Activated naive CD8-positive, alpha-beta T cell treated with anti-CD3 and anti-CD28 coated beads, Interleukin-2, amount 10 ng/mL, durations not matched to agents 7 days and 5 days (primary cell): ENCODE data around the gene SPTLC3. TPM values are rescaled to one million over a fixed set of nuclear protein-coding genes. Genes with fewer than 3 reads are reported as not detected.

ENCODE experiments used
- ATAC-seq: fragments of 150-1000 bp; cut with Tn5 transposase; one replicate; pipeline ENCODE4 v1.10.0; 2021; ENCODE audit warnings: low read depth, moderate library complexity
- POLR2A ChIA-PET: fragments of 350-600 bp; sonication (Branson Sonifier 250); formaldehyde crosslinking; loops from one replicate; lab custom pipeline; 2021; ENCODE audit warnings: antibody characterized with exemption; lab: Charles Lee
- DNase-seq: peaks from one replicate; pipeline ENCODE4 v3.0.0; 2021
- H3K27ac Mint-ChIP-seq: one replicate; pipeline ENCODE4 v1.8.0; 2022; ENCODE audit warnings: mild to moderate bottlenecking, mixed read lengths
- H3K27me3 Mint-ChIP-seq: one replicate; pipeline ENCODE4 v1.8.0; 2022; ENCODE audit warnings: mild to moderate bottlenecking, moderate library complexity, mixed read lengths
- H3K36me3 Mint-ChIP-seq: one replicate; pipeline ENCODE4 v1.8.0; 2021; ENCODE audit warnings: mild to moderate bottlenecking, mixed read lengths
- H3K4me1 Mint-ChIP-seq: one replicate; pipeline ENCODE4 v1.8.0; 2021; ENCODE audit warnings: mixed read lengths
- H3K4me3 Mint-ChIP-seq: one replicate; pipeline ENCODE4 v1.8.0; 2022; ENCODE audit warnings: mild to moderate bottlenecking, moderate library complexity, mixed read lengths
- H3K9me3 Mint-ChIP-seq: one replicate; pipeline ENCODE4 v1.8.0; 2021; ENCODE audit warnings: mixed read lengths
- total RNA-seq, 2 experiments: library from RNA; stranded (reverse); gene quantifications; one replicate each; pipeline ENCODE4 v1.2.3, GENCODE V29; 2021

SPTLC3 gene
- total RNA-seq, 2 experiments from 2014 or later: 0.94 to 1.0 TPM

DNA sequence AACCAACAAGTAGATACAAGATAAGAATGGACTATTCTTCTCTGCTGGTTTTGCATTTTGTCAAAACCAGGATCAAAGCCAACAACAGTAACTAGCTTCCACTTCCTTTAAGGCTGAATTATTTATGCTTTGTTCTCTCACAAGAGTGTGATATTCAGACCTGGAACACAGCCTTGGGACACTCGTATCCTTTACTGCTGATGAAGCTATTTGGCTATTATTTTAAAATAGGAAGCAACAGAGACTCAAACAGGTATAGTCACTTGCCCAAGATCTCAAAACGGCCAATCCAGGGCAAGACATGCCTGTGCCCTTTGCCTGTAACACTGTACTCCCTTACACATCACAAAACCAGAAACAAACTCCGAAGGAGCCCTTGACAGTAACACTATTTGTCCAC, 19.9 kb downstream of the SPTLC3 start:
- H3K4me3 Mint-ChIP-seq: no peak overlapping the region
- H3K9me3 Mint-ChIP-seq: peaks cover 5% of the 10 kb centered on the region
- ATAC-seq (no peak), DNase-seq (no peak)
- H3K27ac Mint-ChIP-seq: no peak overlapping the region
- no peaks in the 10 kb centered on the region for H3K4me1 Mint-ChIP-seq
- POLR2A ChIA-PET: no interaction called here
- no peaks in the 10 kb centered on the region for H3K36me3 Mint-ChIP-seq
- no peaks in the 10 kb centered on the region for H3K27me3 Mint-ChIP-seq

DNA sequence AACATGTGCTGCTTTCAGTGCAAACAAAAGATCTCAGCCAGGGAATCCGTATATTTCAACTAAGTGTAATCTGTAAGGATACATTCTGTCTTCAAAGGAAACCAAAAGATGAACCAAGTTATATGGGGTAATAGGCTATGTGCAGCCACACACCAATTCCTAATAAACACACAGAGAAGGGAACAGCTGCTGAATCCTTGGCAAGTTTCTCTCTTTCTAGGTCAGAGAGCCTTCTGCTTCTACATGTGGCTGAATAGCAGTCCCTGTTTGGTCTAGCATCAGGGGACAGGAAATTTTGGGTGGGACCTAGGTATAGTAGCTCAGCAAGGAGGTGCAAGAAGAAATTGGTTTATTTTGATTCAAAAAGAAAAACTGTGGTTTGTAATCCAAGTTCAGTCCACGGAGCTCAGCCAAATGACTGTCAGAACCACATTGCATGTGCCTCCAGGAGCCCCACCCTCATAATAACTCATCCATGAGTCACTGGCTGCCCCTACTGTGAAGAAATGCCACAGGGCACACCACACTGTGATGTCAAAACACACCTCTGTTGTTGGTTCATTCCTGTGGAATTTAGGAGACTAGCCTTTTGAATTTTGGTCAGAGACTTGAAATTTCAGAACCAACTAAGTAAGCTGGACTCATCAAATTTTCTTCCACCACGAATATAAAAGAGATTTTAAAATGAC, 21.1 kb downstream of the SPTLC3 start:
- Mint-ChIP-seq H3K4me1 (no peaks in the 10 kb centered on the region), H3K9me3 (peaks cover 5% of the 10 kb centered on the region), H3K27ac (no peak overlapping the region), H3K36me3 (no peaks in the 10 kb centered on the region), H3K27me3 (no peaks in the 10 kb centered on the region), H3K4me3 (no peak overlapping the region)
- POLR2A ChIA-PET: no interaction called here
- DNase-seq (no peak), ATAC-seq (no peak)

DNA sequence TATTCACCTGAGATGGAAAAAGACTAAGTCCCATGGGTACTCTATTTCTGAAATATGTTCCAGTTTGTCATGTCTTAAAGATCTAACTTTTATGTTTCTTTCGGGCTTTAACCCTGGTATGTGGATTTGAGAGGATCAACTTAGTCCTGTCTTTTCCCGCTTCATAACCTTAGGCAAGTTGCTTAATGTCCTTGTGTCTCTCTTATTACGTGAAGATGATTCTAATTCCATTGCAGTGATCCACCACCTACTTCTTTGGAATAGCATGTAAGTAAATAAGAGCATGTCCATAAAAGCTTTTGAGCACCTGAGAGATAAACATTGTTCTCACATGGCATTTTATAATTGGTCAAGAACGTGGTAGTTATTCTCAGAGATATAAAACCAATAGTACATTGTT, 23.0 kb downstream of the SPTLC3 start:
- Mint-ChIP-seq H3K27ac (no peak overlapping the region), H3K27me3 (no peaks in the 10 kb centered on the region), H3K4me1 (no peaks in the 10 kb centered on the region), H3K4me3 (no peak overlapping the region), H3K36me3 (no peaks in the 10 kb centered on the region), H3K9me3 (peaks cover 5% of the 10 kb centered on the region)
- no peak for DNase-seq
- POLR2A ChIA-PET: no interaction called here
- ATAC-seq: no peak

DNA sequence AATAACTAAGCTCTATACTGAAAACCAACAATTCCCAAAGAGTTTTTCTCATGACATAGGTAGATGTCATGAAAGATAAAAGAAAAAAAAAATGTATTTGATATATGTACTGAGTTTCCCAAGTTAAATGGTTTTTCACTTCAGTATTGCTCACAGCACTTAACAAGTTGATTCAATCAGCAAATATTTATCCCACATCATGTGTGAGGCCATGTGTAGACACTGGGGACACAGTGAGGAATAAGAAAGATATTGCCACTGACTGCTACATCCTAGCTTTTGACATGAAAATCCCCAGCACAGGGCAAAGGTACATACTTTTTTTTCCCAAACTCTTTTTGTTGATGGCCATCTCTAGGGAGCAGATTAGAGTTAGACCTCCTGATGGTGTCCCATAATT, 25.3 kb downstream of the SPTLC3 start:
- DNase-seq: no peak
- ATAC-seq: no peak
- POLR2A ChIA-PET: no interaction called here
- no peaks in the 10 kb centered on the region for H3K4me1 Mint-ChIP-seq
- H3K9me3 Mint-ChIP-seq: peaks cover 5% of the 10 kb centered on the region
- H3K4me3 Mint-ChIP-seq: no peak overlapping the region
- H3K27ac Mint-ChIP-seq: no peak overlapping the region
- no peaks in the 10 kb centered on the region for H3K27me3 Mint-ChIP-seq
- H3K36me3 Mint-ChIP-seq: no peaks in the 10 kb centered on the region

DNA sequence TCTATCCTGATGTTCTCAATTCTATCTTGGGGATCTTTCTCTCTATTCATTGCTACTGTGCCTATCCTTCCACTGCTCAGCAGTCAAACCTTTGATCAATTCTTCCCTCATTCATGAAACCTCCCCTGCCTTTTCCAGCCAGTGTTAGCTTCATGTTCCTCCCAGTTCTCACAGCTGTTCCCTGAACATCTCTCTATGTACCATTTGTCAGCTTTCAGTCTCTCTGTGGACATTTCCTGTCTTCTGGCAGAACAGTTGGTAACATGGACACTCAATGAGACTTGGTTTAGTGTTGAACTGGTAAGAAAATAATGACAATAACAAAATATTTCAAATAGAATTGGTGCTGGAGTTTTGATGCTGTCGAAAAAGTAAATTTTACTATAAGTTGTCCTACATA, 26.2 kb downstream of the SPTLC3 start:
- H3K27ac Mint-ChIP-seq: no peak overlapping the region
- H3K36me3 Mint-ChIP-seq: no peaks in the 10 kb centered on the region
- no peaks in the 10 kb centered on the region for H3K4me1 Mint-ChIP-seq
- H3K9me3 Mint-ChIP-seq: peaks cover 5% of the 10 kb centered on the region
- POLR2A ChIA-PET: no interaction called here
- ATAC-seq (no peak), DNase-seq (no peak)
- H3K4me3 Mint-ChIP-seq: no peak overlapping the region
- H3K27me3 Mint-ChIP-seq: no peaks in the 10 kb centered on the region

DNA sequence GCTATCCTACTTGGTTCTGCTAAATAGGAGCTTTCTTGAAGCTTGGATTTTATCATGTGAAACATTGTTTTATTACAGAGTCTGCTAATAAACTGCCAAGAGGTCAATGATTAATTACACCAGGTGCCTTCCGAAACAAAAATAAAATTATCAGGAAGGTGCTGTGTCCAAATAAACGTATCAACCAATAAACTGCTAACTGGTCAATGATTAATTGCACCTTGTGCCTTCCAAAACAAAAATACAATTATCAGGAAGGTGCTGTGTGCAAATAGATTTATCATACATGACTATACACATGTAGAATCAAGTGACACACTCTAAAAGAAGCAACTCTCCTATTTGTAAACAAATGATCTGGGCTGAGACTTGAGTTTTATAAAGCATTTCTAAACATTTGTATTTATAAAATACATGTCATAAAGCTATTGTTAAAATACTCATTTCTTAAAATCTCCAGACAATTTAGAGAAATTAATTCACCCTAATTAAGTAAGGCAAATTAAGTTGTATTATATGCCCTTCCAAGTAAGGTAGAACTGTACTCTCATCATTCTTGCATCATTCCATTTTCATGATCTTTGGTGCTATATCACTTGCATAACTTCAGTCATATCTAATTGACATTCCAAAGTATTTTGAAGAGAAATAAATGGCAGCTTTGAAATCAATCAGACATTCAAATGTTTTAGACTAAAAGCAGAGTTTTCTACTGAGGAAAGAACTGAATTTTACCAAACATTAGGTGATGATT, 26.8 kb downstream of the SPTLC3 start:
- no peak overlapping the region for H3K4me3 Mint-ChIP-seq
- no peaks in the 10 kb centered on the region for H3K4me1 Mint-ChIP-seq
- no peak overlapping the region for H3K27ac Mint-ChIP-seq
- no peak for ATAC-seq
- H3K9me3 Mint-ChIP-seq: peaks cover 5% of the 10 kb centered on the region
- POLR2A ChIA-PET: no interaction called here
- DNase-seq: no peak
- no peaks in the 10 kb centered on the region for H3K27me3 Mint-ChIP-seq
- no peaks in the 10 kb centered on the region for H3K36me3 Mint-ChIP-seq

DNA sequence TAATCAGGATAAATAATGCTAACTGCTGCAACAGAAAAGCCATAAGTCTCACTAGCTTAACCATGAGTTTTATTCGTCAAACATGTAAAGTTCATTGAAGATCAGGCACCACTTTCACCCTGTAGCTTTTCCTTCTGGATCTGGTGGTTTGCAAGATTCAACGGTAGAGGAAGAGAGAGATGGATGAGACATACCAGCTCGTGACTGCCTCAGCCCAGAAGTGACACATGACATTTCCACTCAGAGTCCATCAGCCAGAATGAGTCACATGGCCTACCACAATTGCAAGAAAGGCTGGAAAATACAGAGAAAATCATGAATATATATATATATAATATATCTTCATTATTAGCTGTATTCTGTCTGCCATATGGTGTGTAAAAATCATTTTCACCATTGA, 29.0 kb downstream of the SPTLC3 start:
- Mint-ChIP-seq H3K27ac (no peak overlapping the region), H3K9me3 (peaks cover under 1% of the 10 kb centered on the region), H3K4me1 (no peaks in the 10 kb centered on the region), H3K4me3 (no peak overlapping the region), H3K36me3 (no peaks in the 10 kb centered on the region), H3K27me3 (no peaks in the 10 kb centered on the region)
- POLR2A ChIA-PET: no interaction called here
- DNase-seq (no peak), ATAC-seq (no peak)

DNA sequence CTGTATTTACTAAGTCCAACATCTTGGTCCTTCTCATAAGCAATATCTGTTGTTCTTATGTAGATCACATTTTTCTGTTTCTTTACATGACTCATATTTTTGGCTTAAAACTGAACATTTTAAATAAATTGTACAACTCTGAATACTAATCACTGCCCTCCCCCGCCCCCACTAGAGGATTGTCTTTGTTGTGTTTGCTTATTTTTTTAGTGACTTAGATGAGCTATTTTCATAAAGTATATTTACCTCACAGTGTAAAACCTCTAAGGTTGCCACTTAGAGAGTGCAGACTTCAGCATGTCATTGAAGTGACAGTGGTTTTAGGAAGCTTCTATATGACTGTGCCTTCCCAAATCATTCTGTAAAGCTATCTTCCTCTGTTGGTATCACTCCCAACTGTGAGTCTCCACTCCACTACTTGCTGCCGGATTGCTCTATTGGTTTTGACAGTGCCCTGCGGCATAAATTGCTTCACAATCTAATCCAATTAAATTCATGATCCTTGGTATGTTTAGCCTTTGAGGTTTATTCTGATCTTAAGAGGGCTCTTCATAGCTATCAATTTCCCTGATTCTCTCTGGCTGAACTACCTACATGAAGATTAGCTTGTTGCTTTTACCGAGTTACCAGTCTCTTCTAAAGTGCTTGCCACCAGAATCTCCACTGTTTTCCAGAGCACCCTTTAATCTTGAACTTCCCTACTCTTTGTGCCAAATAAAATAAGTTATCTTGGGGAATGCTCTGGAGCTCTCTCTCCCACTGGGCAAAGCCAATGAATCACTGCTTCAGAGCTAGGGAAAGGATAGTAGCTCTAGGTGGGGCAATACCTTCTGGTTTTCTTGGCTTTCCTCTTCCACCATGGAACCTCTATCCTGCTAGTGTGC, 33.0 kb downstream of the SPTLC3 start:
- Mint-ChIP-seq H3K4me1 (no peaks in the 10 kb centered on the region), H3K9me3 (no peaks in the 10 kb centered on the region), H3K27me3 (no peaks in the 10 kb centered on the region), H3K4me3 (no peak overlapping the region), H3K36me3 (no peaks in the 10 kb centered on the region), H3K27ac (no peak overlapping the region)
- DNase-seq (no peak), ATAC-seq (no peak)
- POLR2A ChIA-PET: no interaction called here

DNA sequence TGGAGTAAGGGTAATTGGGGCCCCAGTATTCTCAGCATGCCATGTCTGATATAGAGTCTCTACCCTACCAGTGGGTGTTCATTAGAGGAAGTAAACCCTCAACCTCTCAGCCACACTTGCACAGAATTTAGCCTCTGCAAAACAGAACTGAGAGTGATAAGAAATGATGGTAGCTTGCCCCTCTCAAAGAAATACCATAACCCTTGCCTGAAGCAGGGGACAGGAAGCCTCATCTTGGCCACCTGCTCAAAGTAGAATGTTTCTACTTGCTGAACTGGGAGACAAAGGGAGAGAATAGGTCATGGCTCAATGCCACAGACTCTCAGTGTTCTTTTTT, 33.7 kb downstream of the SPTLC3 start:
- Mint-ChIP-seq H3K27me3 (no peaks in the 10 kb centered on the region), H3K4me1 (no peaks in the 10 kb centered on the region), H3K36me3 (no peaks in the 10 kb centered on the region), H3K27ac (no peak overlapping the region), H3K9me3 (no peaks in the 10 kb centered on the region), H3K4me3 (no peak overlapping the region)
- POLR2A ChIA-PET: no interaction called here
- DNase-seq (no peak), ATAC-seq (no peak)

DNA sequence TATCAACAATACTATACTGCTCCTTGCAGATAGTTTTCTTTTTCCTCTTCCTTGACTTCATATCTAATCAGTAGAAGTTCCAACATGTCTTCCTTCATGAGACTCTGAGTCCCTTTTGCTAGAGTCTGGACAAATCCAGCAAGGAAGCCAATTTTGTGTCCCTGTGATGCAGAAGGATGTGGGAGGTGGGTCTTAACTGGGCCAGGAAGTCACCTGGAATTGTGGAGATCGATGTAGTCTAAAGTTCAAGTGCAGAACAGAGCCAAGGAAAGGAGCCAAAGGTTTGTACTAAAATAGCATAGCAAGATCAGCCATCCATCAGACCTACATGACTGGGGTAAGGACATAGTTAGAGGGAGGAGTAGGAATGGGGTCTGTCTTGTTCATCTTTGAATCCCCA, 37.6 kb downstream of the SPTLC3 start:
- no peak overlapping the region for H3K27ac Mint-ChIP-seq
- POLR2A ChIA-PET: no interaction called here
- DNase-seq (no peak), ATAC-seq (no peak)
- H3K27me3 Mint-ChIP-seq: no peaks in the 10 kb centered on the region
- H3K4me3 Mint-ChIP-seq: no peak overlapping the region
- no peaks in the 10 kb centered on the region for H3K4me1 Mint-ChIP-seq
- no peaks in the 10 kb centered on the region for H3K9me3 Mint-ChIP-seq
- peaks cover 1% of the 10 kb centered on the region for H3K36me3 Mint-ChIP-seq

DNA sequence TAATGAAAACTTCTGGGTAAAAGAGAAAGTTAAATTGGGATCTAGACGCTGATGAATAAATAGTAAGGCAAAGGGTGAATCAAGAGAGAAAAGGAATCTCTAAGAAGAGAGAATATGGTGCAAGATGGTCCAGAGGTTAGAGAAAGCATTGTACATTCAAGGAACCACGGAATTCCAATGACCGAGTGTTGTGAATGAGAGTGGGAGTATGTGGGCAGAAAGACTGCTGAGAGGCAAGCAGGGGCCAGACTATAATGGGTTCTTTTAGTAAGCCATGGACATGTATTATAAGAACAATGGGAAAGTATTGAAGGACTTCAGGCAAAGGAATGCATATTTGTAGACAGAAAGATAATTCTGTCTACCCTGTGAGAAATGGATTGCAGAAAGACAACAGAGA, 45.2 kb downstream of the SPTLC3 start:
- Mint-ChIP-seq H3K9me3 (peaks cover 1% of the 10 kb centered on the region), H3K4me3 (no peak overlapping the region), H3K4me1 (no peaks in the 10 kb centered on the region), H3K27ac (no peak overlapping the region), H3K27me3 (no peaks in the 10 kb centered on the region), H3K36me3 (peaks cover 1% of the 10 kb centered on the region)
- POLR2A ChIA-PET: no interaction called here
- DNase-seq (no peak), ATAC-seq (no peak)

DNA sequence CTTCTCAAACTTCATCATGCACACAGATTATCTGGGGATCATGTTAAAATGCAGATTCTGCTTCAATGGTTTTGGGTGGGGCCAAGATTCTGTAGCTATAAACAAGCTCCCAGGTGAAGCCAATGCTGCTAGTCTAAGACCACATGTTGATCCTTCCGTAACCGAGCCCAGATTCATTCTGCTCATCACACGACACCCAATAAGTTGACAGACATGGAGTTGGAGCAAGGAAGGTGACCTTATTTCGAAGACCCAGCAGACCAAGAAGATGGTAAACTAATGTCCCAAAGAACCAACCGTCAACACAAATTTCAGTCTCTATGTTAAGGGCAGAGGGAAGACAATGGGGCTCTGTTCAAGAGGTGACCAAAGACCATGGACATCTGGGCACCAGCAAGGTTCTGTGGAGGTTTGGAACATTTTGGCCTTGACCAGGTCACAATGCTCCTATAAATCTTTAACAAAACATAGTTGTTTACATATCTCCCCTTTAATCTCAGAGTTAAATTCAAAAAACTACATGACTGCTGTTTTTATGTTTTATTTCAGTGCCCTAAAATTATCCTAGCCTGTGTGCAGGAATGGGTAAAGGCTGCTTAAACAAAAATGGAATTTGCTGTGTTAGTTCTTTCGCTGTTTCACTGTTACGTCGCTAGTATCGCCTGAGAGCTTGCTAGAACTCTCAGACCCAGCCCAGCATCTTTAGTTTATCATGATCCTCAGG, 50.1 kb downstream of the SPTLC3 start:
- ATAC-seq (no peak), DNase-seq (no peak)
- Mint-ChIP-seq H3K4me1 (no peaks in the 10 kb centered on the region), H3K4me3 (no peak overlapping the region), H3K9me3 (no peaks in the 10 kb centered on the region), H3K27ac (no peak overlapping the region), H3K27me3 (no peaks in the 10 kb centered on the region), H3K36me3 (no peaks in the 10 kb centered on the region)
- POLR2A ChIA-PET: no interaction called here

DNA sequence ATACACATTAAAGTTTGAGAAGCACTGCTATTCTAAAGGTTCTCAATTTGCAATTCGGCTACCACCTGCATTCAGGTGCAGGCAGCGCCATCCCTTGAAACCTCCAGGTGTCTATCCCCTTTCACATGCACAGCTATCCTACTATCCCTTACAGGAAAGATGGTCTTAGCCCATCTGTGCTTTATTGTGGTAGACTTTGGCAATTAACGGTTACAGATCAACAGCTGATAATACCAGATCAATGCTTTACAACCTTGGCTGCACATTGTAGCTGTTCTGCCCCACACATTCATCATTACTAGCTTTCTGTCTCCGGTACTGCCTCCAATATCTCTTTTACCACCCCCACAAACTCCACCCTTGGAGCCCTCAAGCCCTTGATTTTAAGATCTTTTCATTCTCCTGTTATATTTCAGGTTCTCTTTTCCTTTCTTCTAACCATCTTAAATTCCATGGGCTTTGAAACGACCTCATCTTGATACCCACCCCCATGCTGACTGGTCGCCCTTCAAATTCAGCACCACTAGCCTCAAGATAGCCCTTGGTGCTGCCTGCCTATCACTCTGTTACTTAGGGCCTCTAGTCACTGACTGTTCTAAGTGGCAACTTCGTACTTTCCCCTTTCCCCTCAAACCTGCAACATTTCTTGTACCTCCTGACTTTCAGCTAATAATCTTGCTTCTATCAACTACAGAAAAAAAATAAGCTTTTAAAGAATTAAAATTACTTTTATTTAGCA, 50.8 kb downstream of the SPTLC3 start:
- no peak overlapping the region for H3K4me3 Mint-ChIP-seq
- H3K27me3 Mint-ChIP-seq: no peaks in the 10 kb centered on the region
- H3K36me3 Mint-ChIP-seq: no peaks in the 10 kb centered on the region
- no peaks in the 10 kb centered on the region for H3K9me3 Mint-ChIP-seq
- H3K4me1 Mint-ChIP-seq: no peaks in the 10 kb centered on the region
- DNase-seq (no peak), ATAC-seq (no peak)
- POLR2A ChIA-PET: no interaction called here
- H3K27ac Mint-ChIP-seq: no peak overlapping the region
